ENCODE results near the gene TTC27. TPM values are rescaled to one million over a fixed set of nuclear protein-coding genes. Genes with fewer than 3 reads are reported as not detected.

TTC27 gene
- total RNA-seq, 1 experiment from 2014 or later = 25.1 TPM

- H3K27me3 Mint-ChIP-seq (ENCODE audit: low read depth) = no peaks in the 10 kb centered on the region
- H3K27ac Mint-ChIP-seq = no peak overlapping the region
- H3K36me3 Mint-ChIP-seq = no peaks in the 10 kb centered on the region
- ATAC-seq = no peak
- H3K4me1 Mint-ChIP-seq = no peaks in the 10 kb centered on the region
- CTCF ChIA-PET = interaction anchor here (0.6 kb wide), 1 partner anchor 81 kb away, joined by 3 read pairs; no protein-coding TSS in a partner anchor
- H3K4me3 Mint-ChIP-seq = no peak overlapping the region
- no peak for DNase-seq (ENCODE audit: low spot score)
- TF ChIP-seq KAT7 (CRISPR knock-in tag; IDR thresholded peaks at IDR 0.05; ENCODE audit: borderline replicate concordance) (no peak), MAX (CRISPR knock-in tag; IDR thresholded peaks at IDR 0.05) (no peak), MYBL2 (CRISPR knock-in tag; IDR thresholded peaks at IDR 0.05) (no peak), HMGA2 (CRISPR knock-in tag; IDR thresholded peaks at IDR 0.05) (no peak), SMAD4 (CRISPR knock-in tag; IDR thresholded peaks at IDR 0.05) (no peak), NFE2L1 (CRISPR knock-in tag; IDR thresholded peaks at IDR 0.05) (no peak), NFATC4 (CRISPR knock-in tag; IDR thresholded peaks at IDR 0.05) (no peak), FOXJ3 (CRISPR knock-in tag; IDR thresholded peaks at IDR 0.05; ENCODE audit: borderline replicate concordance) (no peak), ETV6 (CRISPR knock-in tag; IDR thresholded peaks at IDR 0.05) (no peak), JAZF1 (CRISPR knock-in tag; IDR thresholded peaks at IDR 0.05) (no peak), ZBTB21 (CRISPR knock-in tag; IDR thresholded peaks at IDR 0.05; ENCODE audit: borderline replicate concordance) (no peak), CREB1 (CRISPR knock-in tag; IDR thresholded peaks at IDR 0.05) (no peak), ZNF512 (CRISPR knock-in tag; IDR thresholded peaks at IDR 0.05; ENCODE audit: borderline replicate concordance) (no peak), ZNF263 (CRISPR knock-in tag; IDR thresholded peaks at IDR 0.05; ENCODE audit: low read depth) (no peak), FOXP1 (CRISPR knock-in tag; IDR thresholded peaks at IDR 0.05; ENCODE audit: borderline replicate concordance) (no peak), ZSCAN18 (CRISPR knock-in tag; IDR thresholded peaks at IDR 0.05) (no peak), USF1 (CRISPR knock-in tag; IDR thresholded peaks at IDR 0.05) (no peak)
- TF ChIP-seq, protein P1, sequence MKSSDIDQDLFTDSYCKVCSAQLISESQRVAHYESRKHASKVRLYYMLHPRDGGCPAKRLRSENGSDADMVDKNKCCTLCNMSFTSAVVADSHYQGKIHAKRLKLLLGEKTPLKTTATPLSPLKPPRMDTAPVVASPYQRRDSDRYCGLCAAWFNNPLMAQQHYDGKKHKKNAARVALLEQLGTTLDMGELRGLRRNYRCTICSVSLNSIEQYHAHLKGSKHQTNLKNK (CRISPR knock-in tag; IDR thresholded peaks at IDR 0.05) = no peak
- TF ChIP-seq, protein P2, sequence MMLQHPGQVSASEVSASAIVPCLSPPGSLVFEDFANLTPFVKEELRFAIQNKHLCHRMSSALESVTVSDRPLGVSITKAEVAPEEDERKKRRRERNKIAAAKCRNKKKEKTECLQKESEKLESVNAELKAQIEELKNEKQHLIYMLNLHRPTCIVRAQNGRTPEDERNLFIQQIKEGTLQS (CRISPR knock-in tag; conservative IDR thresholded peaks at IDR 0.05) = no peak
- no peaks in the 10 kb centered on the region for H3K9me3 Mint-ChIP-seq
- POLR2A ChIA-PET = no interaction called here
Observed at GRCh38 chr2:32678825-32679224, 51.0 kb downstream of the TTC27 start.

- ChIA-PET CTCF (no interaction called here), POLR2A (interaction anchor here (0.6 kb wide), 1 partner anchor 498 kb away, joined by 4 read pairs; no protein-coding TSS in a partner anchor)
- Mint-ChIP-seq H3K27ac (no peak overlapping the region), H3K27me3 (ENCODE audit: low read depth) (no peaks in the 10 kb centered on the region), H3K36me3 (no peaks in the 10 kb centered on the region), H3K4me3 (no peak overlapping the region), H3K9me3 (no peaks in the 10 kb centered on the region), H3K4me1 (no peaks in the 10 kb centered on the region)
- no peak for TF ChIP-seq PRRX2 (CRISPR knock-in tag; IDR thresholded peaks at IDR 0.05)
- ATAC-seq = no peak
- DNase-seq (ENCODE audit: low spot score) = no peak
Observed at GRCh38 chr2:32680942-32681341, 53.1 kb downstream of the TTC27 start.

Data from WTC11 (cell line).